Ishikawa (cell line): Measurements from ENCODE around the gene KIRREL3.

Experiments
- CEBPB ChIP-seq: IDR thresholded peaks from 2 replicates; pipeline ENCODE4 v1.6.1; 2012
- CREB1 ChIP-seq: IDR thresholded peaks from 2 replicates; pipeline ENCODE4 v1.6.1; 2012; ENCODE audit warnings: low read depth
- EGR1 ChIP-seq: IDR thresholded peaks from 2 replicates; pipeline ENCODE4 v1.6.1; 2012
- EP300 ChIP-seq: IDR thresholded peaks from 2 replicates; pipeline ENCODE4 v1.6.1; 2012; ENCODE audit warnings: borderline replicate concordance
- FOXM1 ChIP-seq: IDR thresholded peaks from 2 replicates; pipeline ENCODE4 v1.6.1; 2012; ENCODE audit warnings: low read depth, borderline replicate concordance
- NFIC ChIP-seq: IDR thresholded peaks from 2 replicates; pipeline ENCODE4 v1.6.1; 2012
- RAD21 ChIP-seq: IDR thresholded peaks from 2 replicates; pipeline ENCODE4 v1.6.1; 2012; ENCODE audit warnings: low read depth
- TAF1 ChIP-seq: IDR thresholded peaks from 2 replicates; pipeline ENCODE4 v1.6.1; 2012; ENCODE audit warnings: low read depth, mild to moderate bottlenecking
- TCF12 ChIP-seq: IDR thresholded peaks from 2 replicates; pipeline ENCODE4 v1.6.1; 2012; ENCODE audit warnings: low read depth
- TEAD4 ChIP-seq: IDR thresholded peaks from 2 replicates; pipeline ENCODE4 v1.6.1; 2012
- YY1 ChIP-seq: IDR thresholded peaks from 2 replicates; pipeline ENCODE4 v1.6.1; 2012; ENCODE audit warnings: low read depth
- ZBTB7A ChIP-seq: IDR thresholded peaks from 2 replicates; pipeline ENCODE4 v1.6.1; 2012; ENCODE audit warnings: low read depth
- TF ChIP-seq, protein P1 (sequence below): IDR thresholded peaks from 2 replicates; pipeline ENCODE4 v1.6.1; 2012
- TF ChIP-seq, protein P2 (sequence below): IDR thresholded peaks from 2 replicates; pipeline ENCODE4 v1.6.1; 2012; ENCODE audit warnings: low read depth, mild to moderate bottlenecking
- TF ChIP-seq, protein P3 (sequence below): IDR thresholded peaks from 2 replicates; pipeline ENCODE4 v1.6.1; 2012

Gene KIRREL3

DNA sequence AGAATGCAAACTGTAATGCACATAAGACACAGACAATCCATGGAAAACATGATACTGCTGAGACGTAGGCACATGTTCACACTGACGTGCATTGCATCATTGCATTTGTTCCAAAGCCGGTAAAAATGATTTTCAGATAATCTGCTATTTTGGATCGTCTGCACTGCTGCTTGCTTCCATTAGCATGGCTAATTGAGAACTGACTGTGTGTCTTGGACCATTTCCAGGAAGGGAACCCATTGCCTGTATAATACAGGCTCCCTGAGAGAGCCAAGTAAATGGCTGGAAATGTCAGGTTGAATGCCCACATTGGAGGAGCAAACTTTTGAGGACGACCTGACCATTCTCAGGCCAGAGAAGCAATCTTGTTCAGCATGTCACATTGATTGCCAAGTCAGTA lies 340.2 kb downstream of the KIRREL3 start:
- TF ChIP-seq CREB1: no peak
- TF ChIP-seq, protein P1, sequence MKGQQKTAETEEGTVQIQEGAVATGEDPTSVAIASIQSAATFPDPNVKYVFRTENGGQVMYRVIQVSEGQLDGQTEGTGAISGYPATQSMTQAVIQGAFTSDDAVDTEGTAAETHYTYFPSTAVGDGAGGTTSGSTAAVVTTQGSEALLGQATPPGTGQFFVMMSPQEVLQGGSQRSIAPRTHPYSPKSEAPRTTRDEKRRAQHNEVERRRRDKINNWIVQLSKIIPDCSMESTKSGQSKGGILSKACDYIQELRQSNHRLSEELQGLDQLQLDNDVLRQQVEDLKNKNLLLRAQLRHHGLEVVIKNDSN: no peak
- TF ChIP-seq TCF12: no peak
- TF ChIP-seq EP300: no peak
- TF ChIP-seq RAD21: no peak
- no peak for TF ChIP-seq FOXM1
- TF ChIP-seq ZBTB7A: no peak
- no peak for TF ChIP-seq TEAD4
- TF ChIP-seq, protein P2, sequence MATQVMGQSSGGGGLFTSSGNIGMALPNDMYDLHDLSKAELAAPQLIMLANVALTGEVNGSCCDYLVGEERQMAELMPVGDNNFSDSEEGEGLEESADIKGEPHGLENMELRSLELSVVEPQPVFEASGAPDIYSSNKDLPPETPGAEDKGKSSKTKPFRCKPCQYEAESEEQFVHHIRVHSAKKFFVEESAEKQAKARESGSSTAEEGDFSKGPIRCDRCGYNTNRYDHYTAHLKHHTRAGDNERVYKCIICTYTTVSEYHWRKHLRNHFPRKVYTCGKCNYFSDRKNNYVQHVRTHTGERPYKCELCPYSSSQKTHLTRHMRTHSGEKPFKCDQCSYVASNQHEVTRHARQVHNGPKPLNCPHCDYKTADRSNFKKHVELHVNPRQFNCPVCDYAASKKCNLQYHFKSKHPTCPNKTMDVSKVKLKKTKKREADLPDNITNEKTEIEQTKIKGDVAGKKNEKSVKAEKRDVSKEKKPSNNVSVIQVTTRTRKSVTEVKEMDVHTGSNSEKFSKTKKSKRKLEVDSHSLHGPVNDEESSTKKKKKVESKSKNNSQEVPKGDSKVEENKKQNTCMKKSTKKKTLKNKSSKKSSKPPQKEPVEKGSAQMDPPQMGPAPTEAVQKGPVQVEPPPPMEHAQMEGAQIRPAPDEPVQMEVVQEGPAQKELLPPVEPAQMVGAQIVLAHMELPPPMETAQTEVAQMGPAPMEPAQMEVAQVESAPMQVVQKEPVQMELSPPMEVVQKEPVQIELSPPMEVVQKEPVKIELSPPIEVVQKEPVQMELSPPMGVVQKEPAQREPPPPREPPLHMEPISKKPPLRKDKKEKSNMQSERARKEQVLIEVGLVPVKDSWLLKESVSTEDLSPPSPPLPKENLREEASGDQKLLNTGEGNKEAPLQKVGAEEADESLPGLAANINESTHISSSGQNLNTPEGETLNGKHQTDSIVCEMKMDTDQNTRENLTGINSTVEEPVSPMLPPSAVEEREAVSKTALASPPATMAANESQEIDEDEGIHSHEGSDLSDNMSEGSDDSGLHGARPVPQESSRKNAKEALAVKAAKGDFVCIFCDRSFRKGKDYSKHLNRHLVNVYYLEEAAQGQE: no peak
- TF ChIP-seq CEBPB: no peak
- no peak for TF ChIP-seq TAF1
- no peak for TF ChIP-seq EGR1
- no peak for TF ChIP-seq NFIC
- TF ChIP-seq YY1: no peak
- TF ChIP-seq, protein P3, sequence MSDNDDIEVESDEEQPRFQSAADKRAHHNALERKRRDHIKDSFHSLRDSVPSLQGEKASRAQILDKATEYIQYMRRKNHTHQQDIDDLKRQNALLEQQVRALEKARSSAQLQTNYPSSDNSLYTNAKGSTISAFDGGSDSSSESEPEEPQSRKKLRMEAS: no peak

DNA sequence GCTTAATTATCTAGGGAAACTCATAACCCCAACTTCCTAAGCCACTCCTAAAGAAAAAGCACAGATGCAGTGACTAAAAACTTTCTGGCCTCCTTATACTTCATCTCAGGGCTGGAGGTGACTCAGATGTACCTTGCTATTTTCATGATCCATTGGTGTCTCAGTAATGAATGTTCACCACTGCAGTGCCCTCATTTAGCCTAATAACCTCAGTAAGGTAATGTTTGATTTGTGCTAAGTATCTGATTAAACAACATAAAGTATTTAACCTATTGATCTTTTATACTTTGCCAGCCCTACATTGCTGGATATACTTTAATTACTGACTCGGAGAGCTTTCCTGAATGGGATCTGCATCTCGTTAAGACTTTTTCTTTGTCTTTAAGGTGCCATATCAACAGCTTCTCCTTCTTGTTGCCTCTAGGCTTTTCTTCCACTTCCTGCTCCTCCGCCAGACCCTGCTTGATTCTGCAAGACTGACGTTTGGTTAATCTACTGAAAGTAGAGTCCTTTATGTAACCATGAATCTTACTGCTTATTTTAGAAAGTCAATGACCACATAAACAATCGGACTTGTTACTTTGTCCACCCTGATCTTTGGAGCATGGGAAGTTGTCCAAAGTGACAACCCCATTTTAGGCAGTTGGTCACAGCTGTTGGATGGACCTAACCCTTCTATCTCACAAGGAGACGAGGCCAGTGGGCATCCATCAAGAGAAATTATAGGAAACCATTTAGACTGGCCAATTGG lies 342.1 kb downstream of the KIRREL3 start:
- TF ChIP-seq, protein P1: no peak
- no peak for TF ChIP-seq EGR1
- no peak for TF ChIP-seq CREB1
- TF ChIP-seq TAF1: no peak
- no peak for TF ChIP-seq YY1
- TF ChIP-seq ZBTB7A: no peak
- no peak for TF ChIP-seq RAD21
- TF ChIP-seq TCF12: no peak
- TF ChIP-seq, protein P3: no peak
- TF ChIP-seq CEBPB: no peak
- TF ChIP-seq, protein P2: no peak
- TF ChIP-seq NFIC: no peak

DNA sequence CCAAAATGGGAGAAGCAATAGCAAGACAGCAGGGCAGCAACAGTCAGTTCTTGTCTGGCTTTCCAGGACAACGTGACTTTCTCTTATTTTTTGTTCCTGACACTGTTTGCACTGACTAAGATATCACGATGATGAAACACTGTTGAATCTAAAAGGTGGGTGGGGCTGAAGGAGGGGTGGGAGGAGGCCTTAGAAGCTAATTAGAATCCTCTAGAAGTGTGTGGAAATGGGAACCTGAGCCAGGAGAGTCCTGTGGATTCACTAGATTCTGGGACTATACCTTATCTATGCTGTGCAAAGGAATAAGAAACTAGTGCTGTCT lies 344.8 kb downstream of the KIRREL3 start:
- TF ChIP-seq, protein P3: no peak
- TF ChIP-seq EGR1: no peak
- no peak for TF ChIP-seq ZBTB7A
- TF ChIP-seq, protein P2: no peak
- TF ChIP-seq TEAD4: no peak
- TF ChIP-seq TCF12: no peak
- TF ChIP-seq RAD21: no peak
- no peak for TF ChIP-seq FOXM1
- no peak for TF ChIP-seq NFIC
- TF ChIP-seq, protein P1: no peak
- no peak for TF ChIP-seq CREB1
- TF ChIP-seq EP300: no peak
- TF ChIP-seq TAF1: no peak
